Astrocyte of the hippocampus (primary cell): ENCODE measurements around the gene RAB4A.

Experiments
- DNase-seq: peaks from one replicate; pipeline ENCODE4 v3.0.0; 2011; ENCODE audit warnings: low read depth, low spot score

RAB4A gene

GRCh38 chr1:229334716-229335115 lies 63.8 kb downstream of the RAB4A start:
- no peak for DNase-seq

- DNase-seq = no peak
Observed at GRCh38 chr1:229336345-229336744, 65.4 kb downstream of the RAB4A start.

- DNase-seq = no peak
Observed at GRCh38 chr1:229339086-229339485, 68.2 kb downstream of the RAB4A start.

GRCh38 chr1:229339520-229339919 lies 68.6 kb downstream of the RAB4A start:
- DNase-seq = no peak

- no peak for DNase-seq
Observed at GRCh38 chr1:229340496-229340895, 69.6 kb downstream of the RAB4A start.

GRCh38 chr1:229341774-229342655 lies 71.1 kb downstream of the RAB4A start:
- DNase-seq = peak; percentile 89

GRCh38 chr1:229342656-229343569 lies 72.0 kb downstream of the RAB4A start, which contains the start of gene CCSAP:
CCSAP (minus strand) TSS chr1:229343047; CDS start chr1:229342465, 582 bp downstream.
- peak; percentile 75 for DNase-seq

- DNase-seq = no peak
Observed at GRCh38 chr1:229344139-229344538, 73.2 kb downstream of the RAB4A start.

- DNase-seq = peak; percentile 22
Observed at GRCh38 chr1:229344937-229345684, 74.2 kb downstream of the RAB4A start.

GRCh38 chr1:229347528-229347927 lies 76.6 kb downstream of the RAB4A start:
- DNase-seq = no peak

- DNase-seq = no peak
Observed at GRCh38 chr1:229349463-229350385, 78.8 kb downstream of the RAB4A start.

GRCh38 chr1:229352975-229353374 lies 82.1 kb downstream of the RAB4A start:
- DNase-seq = no peak

- DNase-seq = no peak
Observed at GRCh38 chr1:229354226-229354625, 83.3 kb downstream of the RAB4A start.
